GM19238 (cell line): ENCODE data around the gene EVA1A.

Experiments
- DNase-seq: peaks from one replicate; pipeline ENCODE4 v3.0.0; 2011; ENCODE audit warnings: low spot score; ENCODE audit not compliant: insufficient read length

Gene EVA1A

DNA sequence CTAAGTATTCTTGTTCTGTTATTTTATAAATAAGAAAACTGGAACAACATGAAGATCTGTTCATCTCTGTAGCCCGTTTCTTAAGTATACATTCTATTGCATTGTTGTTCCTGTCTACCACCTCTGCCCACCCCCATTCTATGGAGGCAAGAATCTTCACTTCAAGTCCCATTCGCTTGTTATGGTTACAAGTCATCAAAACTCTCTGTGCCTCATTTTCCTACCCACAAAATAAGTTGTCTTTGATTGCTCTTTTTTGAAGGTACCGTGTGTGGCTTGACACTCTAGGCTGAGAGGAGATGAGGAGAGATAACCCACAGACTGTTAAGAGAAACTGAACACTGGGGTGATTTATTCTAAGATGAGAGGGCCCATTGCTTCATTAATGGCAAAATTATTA is 2.9 kb upstream of the EVA1A start:
- no peak for DNase-seq

DNA sequence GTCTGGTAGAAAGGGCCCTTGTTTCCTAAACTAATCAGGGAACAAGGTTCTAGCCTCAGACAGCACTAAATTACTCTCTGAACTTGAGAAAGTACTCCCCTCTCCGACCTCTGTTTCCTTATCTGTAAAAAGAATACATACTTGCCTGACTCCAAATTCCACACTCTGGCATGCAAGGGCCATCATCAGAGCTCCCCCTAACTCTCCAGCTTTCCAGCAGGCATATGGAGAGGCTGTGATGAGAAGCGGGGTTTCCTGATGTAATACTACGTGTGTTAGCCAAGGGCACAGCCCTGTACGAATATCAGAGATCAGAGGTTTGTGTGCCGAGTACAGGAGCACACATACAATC is 1.8 kb upstream of the EVA1A start:
- no peak for DNase-seq

DNA sequence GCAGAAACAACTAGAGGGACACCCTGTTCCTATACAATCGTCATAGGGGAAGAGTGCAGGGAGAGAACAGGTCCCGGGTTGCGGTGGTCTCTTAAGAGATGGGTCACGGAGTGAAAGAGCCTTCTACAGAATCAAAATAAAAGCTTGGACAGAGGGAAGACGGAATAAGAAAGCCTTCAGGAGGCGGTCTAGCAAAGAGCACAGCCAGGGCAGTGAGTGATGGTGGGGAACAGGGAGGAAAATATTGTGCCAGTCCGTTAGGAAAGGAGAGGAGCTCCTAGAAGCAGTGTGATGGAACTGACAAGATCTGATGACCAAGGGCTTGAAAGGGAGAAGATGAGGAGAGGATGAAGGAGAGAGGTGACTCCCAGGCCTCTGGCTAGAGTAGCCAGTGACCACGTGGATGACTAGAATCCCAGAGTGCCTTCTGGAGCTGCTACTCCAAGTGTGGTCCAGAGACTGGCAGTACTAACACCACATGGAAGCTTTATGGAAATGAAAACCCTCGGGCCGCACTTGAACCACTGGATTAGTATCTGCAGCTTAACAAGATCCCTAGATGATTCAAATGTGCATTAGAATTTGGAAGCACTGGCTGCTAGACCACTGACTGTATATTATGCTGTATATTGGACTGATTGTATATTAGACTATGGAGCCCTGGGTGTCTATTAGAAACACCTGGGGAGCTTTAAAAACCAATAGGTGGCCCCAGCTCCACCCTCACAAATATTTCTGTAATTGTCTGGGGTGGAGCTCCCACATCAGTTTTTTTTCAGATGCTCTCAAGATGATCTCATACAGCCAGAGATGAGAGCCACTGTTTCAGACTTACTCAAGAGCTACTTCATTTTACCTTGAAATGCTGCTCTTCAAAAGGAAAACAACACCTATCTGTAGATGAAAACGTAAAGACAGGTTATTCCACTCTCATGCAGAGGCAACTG is 1.1 kb upstream of the EVA1A start:
- no peak for DNase-seq

- no peak for DNase-seq
Measured at GRCh38 chr2:75560022-75560767, 544 bp downstream of the EVA1A start.

GRCh38 chr2:75559680-75560021 is 1.1 kb downstream of the EVA1A start:
- no peak for DNase-seq

GRCh38 chr2:75558786-75559679 is 1.7 kb downstream of the EVA1A start:
- DNase-seq: no peak

- DNase-seq: no peak
Measured at GRCh38 chr2:75558136-75558535, 2.6 kb downstream of the EVA1A start.

- no peak for DNase-seq
Measured at GRCh38 chr2:75557474-75558133, 3.1 kb downstream of the EVA1A start.

DNA sequence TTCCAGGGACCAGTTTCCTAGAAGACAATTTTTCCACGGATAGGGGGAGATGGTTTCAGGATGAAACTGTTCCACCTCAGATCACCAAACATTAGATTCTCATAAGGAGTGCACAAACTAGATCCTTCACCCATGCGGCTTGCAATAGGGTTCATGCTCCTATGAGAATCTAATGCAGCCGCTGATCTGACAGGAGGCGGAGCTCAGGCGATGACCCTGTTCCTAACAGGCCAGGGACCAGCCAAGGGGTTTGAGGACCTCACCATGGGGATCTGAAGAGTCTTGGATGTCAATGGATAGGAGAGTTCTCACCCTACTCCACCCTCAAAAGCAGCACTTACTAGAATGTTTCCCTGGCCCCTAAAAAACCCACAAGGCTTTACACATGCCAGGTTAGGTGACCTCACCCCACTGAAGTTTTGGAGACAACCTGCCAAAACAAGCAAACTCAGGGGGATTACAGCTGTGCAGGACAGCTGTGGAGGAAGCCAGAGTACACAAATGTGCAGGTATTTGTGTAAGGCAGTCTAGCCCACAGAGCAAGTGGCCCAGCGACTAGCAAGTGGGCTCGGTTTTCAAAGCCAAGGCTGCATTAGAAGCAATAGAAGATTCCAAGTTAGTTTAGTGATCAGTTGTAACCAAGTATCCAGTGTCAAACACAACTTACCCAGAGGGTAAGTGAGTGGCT is 3.9 kb downstream of the EVA1A start:
- DNase-seq: no peak

DNA sequence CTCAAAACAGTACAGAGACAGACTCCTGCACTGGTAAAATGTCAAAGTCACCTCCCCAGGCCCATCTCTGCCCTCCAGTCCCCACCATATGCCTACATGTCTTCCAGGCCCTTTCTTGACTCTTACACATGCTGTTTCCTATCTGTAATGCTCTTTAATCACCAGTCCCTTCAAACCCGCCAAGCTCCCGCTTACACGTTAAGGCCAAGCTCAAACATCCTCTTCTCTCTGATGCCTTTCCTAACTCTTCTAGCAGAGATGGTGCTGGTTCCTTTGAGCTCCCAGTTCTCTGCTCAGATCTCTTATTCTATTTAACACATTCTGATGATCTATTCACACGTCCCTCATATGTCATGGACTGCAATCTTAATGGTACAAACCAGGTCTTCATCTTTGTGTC is 5.0 kb downstream of the EVA1A start:
- no peak for DNase-seq

DNA sequence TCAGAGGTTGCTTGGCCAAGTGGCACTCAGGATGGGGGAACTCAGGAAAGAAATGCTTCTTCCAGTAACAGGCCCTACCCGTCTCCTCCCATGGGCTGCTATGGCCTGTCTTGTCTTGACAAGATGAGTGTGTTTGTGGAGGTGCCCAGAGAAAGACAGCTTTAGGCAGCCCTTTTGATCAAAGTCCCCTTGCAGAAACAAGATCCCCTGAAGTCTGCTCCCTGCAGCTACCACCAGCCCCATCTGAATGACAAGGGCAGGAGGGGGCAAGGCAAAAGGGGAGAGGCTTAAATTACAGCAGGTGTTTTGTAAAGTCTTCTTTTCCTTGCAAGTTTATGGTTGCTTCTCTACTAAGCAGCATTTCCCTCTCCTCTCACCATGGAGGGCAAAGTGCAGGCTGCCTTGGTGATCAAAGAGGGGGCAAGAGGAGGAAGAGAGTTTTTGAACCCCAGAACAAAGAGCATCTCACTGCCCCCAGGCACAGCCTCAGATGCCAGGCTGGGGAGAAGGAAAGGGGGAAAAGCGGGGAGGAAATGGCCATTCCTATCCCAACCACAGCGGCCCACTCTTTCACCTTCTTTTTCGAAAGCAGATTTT is 6.7 kb downstream of the EVA1A start:
- DNase-seq: no peak

- no peak for DNase-seq
Measured at GRCh38 chr2:75552222-75552621, 8.5 kb downstream of the EVA1A start.

GRCh38 chr2:75551434-75551833 is 9.3 kb downstream of the EVA1A start:
- no peak for DNase-seq

DNA sequence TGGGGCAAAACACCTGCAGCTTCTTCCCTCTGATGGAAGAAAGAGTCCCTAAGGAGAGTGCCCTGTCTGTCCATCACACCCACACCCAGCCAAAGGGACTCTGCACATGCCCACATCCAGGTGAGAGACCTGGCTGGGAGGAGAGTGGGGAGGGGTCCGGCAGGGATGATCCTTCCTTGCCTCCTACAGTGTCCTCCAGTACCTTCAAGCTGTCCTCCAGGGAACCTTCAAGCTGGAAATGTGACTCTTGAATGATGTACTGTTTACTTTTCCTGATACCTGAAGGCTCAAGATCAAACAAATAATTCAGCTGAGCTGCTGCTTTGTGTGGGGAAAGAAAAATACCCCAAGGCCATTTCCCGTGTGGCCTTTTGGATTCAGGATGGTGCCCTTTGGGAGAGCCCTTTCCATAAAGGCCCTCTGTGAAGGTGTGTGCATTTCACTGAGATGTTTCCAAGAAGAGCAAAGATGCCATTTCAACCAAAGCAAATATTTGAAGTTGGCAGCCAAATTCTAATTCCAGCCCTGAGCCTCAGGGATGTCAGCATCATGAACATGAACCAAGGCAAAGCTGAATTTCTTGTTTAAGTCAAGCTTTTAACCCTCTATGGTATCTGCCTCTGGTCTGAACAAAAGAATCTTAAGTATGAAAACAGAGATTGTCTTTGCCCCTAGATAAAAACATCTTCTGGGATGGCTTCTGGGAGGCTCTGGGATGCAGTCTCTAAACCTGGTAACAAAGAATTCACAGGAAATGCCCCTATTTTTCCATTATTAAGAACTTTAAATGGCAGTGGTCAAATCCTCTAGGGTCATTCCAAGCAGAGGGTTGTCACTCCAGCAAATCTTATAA is 11.1 kb downstream of the EVA1A start:
- DNase-seq: no peak

- no peak for DNase-seq
Measured at GRCh38 chr2:75548036-75548573, 12.6 kb downstream of the EVA1A start.

- no peak for DNase-seq
Measured at GRCh38 chr2:75547345-75548035, 13.2 kb downstream of the EVA1A start.

GRCh38 chr2:75545922-75546321 is 14.8 kb downstream of the EVA1A start:
- DNase-seq: no peak

GRCh38 chr2:75545387-75545786 is 15.4 kb downstream of the EVA1A start:
- no peak for DNase-seq
